NCI-H748 (cell line): ENCODE results near the gene VWA1.

Source experiments
- DNase-seq: peaks from one replicate; lab custom pipeline; 2025; ENCODE audit not compliant: unreplicated experiment; lab: John Stamatoyannopoulos, UW

The VWA1 gene

GRCh38 chr1:1435106-1435903, at the start of gene VWA1:
TSS of gene VWA1 (plus strand) at chr1:1435690. CDS start at chr1:1435749, 59 bp downstream.
- peak; percentile 66 for DNase-seq

- no peak for DNase-seq
Measured at GRCh38 chr1:1385931-1386330, 49.6 kb upstream of the VWA1 start.

GRCh38 chr1:1387098-1388077, 48.1 kb upstream of the VWA1 start:
- DNase-seq = no peak

- DNase-seq = no peak
Measured at GRCh38 chr1:1388078-1388472, 47.4 kb upstream of the VWA1 start.

DNA sequence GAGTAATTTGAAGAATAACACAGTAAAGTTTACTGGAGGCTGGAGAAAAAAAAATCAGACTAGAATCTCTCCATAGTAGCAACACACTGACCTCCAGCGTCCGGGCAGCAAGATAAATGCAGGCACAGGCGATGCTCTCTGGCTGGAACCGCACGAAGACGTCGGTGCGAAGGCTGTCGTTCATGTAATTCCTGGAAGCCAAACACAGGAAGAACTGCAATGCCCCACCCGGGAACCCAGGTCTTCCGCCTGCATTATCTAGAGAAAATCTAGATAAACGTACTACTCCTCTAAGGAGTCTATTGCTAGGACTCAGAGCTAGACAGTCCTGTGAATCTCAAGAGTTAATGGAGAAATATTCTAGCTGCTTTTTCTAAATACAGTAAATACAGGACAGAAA, 44.8 kb upstream of the VWA1 start:
- DNase-seq = no peak

DNA sequence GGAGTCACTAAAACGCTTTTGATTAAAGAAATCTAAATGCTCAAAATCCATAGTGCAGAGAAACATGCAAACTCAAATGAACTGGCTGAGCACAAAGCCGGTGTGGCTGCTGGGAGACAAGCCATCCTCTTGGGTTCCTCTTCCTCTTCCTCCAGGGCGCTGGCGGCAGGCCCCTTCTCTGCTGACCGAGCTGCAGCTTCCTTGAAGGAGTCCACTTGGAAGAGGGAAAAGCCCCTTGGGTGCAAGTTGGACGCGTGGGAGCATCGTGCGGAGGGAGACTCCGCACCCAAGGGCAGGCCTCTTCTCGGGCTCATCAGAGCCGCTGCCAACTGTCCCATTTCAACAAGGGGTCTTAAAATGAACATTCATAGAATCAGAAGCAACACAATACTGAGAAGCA, 44.3 kb upstream of the VWA1 start:
- DNase-seq = no peak

DNA sequence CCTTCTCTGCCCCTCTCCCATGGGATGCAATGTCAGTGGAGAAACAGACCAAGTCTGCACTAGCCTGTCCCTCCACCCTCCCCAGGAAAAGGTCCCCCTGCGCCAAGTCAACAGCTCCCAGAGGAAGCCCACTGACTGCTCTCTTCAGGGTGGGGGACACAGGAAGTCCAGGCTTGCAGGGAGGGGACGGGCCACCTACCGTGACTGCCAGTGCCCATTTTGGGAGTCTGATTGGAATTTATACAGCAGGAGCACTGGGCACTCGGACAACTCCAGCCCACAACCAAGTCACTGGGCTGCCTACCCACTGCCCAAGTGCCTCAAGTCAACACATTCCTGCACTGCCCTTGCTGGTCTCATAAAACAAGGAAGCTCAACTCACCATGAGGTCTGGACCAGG, 42.5 kb upstream of the VWA1 start:
- DNase-seq = no peak

DNA sequence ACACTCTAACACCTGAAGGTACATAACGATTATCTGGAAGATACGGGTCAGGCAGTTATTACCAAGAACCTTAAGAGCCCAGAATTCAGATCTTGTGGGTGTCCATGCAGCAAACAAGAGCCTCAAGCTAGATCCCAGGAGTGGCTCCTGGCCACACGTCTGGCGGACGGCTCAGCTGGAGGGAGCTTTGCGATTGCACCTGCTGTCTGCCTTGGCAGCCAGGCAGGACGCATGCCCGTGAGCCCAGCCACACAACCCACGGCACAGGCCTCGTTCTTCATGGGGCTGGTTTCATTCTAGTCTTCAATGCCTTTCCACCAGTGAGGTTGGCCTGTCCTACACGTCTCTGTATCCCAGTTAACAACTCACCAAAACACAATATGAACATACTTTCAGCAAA, 42.1 kb upstream of the VWA1 start:
- no peak for DNase-seq

DNA sequence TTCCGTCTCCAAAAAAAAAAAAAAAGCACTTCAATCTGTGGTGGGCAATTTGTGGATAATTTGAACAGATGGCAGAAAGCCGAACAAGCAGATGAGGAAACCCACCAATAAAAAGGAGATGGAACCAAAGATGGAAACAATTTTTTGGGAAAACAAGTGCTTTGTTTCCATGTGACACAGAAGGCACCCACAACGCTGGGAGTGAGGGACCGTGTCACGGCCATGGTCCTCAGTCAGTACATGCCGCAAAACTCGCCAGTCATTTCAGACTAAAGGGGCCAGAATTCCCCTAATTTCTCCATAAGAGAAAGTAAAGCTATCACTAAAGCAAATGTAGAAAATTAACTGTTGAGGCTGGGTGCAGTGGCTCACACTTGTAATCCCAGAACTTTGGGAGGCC, 41.4 kb upstream of the VWA1 start:
- DNase-seq = no peak

DNA sequence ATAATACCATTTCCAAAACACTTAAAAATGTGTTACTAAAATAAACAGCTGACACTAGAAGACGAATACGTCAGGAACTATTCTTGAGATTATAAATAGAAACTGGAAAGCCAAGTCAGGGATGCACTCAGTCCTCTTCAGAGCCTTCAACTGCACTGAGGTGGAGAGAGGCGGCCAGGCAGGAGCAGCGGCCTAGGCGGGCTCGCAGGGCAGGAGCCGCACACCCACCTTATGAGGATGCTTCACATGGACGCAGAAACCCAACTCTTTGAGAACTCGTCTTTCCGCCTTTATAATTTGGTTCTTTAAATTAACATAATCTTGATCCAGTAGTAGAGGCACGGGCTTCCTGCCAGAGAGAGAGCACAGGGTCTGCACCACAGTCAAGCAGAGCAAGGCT, 40.3 kb upstream of the VWA1 start:
- DNase-seq = no peak

GRCh38 chr1:1397839-1398523, 37.5 kb upstream of the VWA1 start:
- no peak for DNase-seq

DNA sequence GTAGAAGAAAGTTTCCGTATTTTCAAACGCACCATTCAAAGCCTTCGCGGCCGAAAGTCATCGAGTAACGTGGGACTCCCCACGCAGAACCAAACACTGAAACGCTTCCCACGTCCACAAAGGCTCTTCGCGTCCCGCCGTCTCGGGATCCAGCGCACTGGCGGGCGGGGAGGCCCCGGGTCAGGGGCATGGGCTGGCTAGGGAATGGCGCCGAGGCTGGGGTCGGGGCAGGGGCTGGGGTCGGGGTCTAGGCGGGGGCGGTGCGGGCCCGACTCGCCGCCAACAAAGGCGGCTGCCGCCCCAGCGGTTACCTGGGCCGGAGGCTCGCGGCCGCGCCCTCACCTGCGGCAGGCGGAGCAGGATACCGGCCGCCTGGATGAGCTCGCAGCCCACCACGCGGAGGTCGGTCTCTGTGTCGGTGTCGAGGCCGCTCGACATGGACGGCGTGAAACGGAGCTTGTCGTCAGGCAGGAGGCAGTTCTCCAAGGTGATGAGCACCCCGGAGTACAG, 36.8 kb upstream of the VWA1 start:
- no peak for DNase-seq

DNA sequence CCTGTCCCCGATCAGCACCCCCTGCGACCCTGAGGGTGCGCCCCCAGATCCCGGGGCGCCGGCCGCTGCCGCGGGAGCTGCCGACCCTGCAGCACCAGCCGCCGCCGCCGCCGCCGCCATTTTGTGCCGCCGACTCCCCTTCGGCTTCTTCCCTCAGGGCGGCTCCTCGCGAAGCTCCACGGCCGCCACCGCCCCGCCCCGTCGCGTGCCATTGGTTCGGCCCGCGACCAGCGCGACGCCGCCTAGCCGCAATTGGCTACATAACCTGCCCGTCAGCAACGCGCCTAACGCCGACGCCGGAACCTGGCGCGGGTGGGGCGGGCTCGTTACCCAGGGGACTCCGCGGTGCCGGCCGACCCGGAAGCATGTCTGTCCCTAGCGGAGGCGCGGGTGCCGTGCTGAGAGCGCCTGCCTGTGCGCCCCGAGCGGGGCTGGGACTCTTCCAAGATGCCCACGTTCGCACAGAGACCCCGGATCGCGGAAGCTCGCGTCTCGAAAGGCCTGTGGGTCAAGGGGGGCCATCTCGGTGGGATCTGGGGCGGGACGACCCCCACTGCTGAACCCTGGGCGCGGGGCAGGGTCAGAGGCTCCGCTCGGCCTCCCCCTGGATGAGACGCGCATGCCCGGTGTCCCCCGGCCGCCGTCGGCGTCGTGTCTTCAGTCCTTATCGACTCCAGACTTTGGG, 36.2 kb upstream of the VWA1 start, which contains the start of gene CCNL2:
TSS of gene CCNL2 (minus strand) at position 149 of the 685 bp plus-strand sequence. CDS start at position 120, 29 bp downstream.
- peak; percentile 96 for DNase-seq

- DNase-seq = no peak
Measured at GRCh38 chr1:1399872-1400575, 35.5 kb upstream of the VWA1 start.

- no peak for DNase-seq
Measured at GRCh38 chr1:1400576-1401456, 34.7 kb upstream of the VWA1 start.

DNA sequence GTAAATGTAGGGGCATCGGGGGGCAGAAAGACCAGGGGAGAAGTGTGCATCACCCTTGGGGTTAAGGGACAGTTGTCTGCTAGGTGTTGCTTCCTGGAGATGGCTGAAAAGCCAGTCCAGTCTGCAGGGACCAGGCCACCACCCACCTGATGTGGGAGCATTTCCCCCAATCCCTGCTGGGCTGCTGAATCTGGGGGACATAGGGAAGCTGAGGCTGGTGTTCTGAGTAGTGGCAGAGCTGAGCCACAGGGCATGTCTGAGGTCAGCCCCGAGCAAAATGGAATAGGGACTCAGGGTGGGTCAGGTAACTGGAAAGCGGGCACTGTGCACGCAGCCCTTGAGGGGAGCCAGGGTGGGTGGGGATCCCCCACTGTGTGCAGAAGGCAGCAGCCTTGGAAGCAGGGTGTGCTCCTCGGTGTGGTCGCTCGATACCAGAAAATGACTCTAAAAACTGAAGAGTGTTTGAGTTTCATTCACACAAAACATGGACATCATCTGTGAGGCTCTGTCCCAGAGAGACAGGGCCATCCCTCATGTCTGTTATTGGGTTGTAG, 34.0 kb upstream of the VWA1 start:
- no peak for DNase-seq

DNA sequence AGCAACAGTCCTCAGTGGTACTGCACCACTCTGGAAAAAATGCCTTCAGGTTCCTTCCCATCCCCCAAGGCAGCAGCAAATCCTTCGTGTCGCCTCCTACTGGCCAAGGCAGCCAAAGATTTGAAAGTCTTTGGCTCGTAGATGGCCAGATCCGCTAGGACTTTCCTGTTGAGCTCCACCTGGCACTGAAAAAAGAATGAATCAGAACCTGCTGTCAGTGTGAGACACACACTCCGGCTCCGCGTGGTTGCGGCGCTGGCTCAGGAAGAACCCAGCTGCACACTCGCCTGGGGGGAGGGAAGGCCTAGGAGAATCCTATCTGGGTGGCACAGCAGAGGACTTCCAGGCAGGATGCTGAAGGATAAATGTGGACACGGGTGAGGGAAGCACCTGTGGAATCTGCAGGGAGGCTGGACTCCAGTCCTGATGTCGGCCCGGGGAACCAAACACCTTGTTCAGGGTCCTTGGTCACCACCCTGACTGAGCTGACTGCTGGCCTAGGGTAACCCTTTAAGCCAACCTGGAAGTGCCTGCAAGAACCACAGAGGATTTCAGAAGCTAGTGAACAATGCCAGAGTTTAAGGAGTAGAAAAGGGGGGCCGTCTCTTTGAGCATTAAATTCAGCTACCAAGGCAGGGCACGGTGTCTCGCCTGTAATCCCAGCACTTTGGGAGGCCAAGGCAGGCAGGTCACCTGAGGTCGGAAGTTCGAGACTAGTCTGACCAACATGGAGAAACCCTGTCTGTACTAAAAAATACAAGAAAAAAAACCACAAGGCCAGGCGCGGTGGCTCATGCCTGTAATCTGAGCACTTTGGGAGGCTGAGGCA, 33.2 kb upstream of the VWA1 start:
- DNase-seq = peak; percentile 21
